DMS114 treated with DMSO at 0.1 percent for 48 hours (cell line): ENCODE results near the gene DRAM1.
"Not testable (repeated sequence)": the region's sequence is repeated elsewhere in the genome, so short reads cannot be mapped to it uniquely, and the experiment has no call there.

Experiments
- DNase-seq: peaks from one replicate; lab custom pipeline; 2025; ENCODE audit not compliant: unreplicated experiment; lab: John Stamatoyannopoulos, UW

The DRAM1 gene

GRCh38 chr12:101901777-101902176, 24.4 kb downstream of the DRAM1 start:
- DNase-seq: no peak

- no peak for DNase-seq
Measured at GRCh38 chr12:101902641-101903040, 25.3 kb downstream of the DRAM1 start.

- no peak for DNase-seq
Measured at GRCh38 chr12:101906226-101906625, 28.8 kb downstream of the DRAM1 start.

- DNase-seq: no peak
Measured at GRCh38 chr12:101908395-101908794, 31.0 kb downstream of the DRAM1 start.

- no peak for DNase-seq
Measured at GRCh38 chr12:101909646-101910045, 32.3 kb downstream of the DRAM1 start.

GRCh38 chr12:101915841-101916240, 38.5 kb downstream of the DRAM1 start:
- no peak for DNase-seq

- not testable (repeated sequence) for DNase-seq
Measured at GRCh38 chr12:101918805-101919204, 41.4 kb downstream of the DRAM1 start.

- no peak for DNase-seq
Measured at GRCh38 chr12:101919447-101919846, 42.1 kb downstream of the DRAM1 start.

GRCh38 chr12:101920906-101921305, 43.5 kb downstream of the DRAM1 start:
- no peak for DNase-seq

GRCh38 chr12:101923045-101923718, 45.8 kb downstream of the DRAM1 start:
- no peak for DNase-seq

- DNase-seq: no peak
Measured at GRCh38 chr12:101924618-101925017, 47.2 kb downstream of the DRAM1 start.

GRCh38 chr12:101925361-101925760, 48.0 kb downstream of the DRAM1 start:
- DNase-seq: no peak

GRCh38 chr12:101925935-101926334, 48.6 kb downstream of the DRAM1 start:
- no peak for DNase-seq

GRCh38 chr12:101927036-101927435, 49.7 kb downstream of the DRAM1 start:
- DNase-seq: no peak

- no peak for DNase-seq
Measured at GRCh38 chr12:101927999-101928398, 50.6 kb downstream of the DRAM1 start.

- DNase-seq: no peak
Measured at GRCh38 chr12:101928556-101928955, 51.2 kb downstream of the DRAM1 start.

GRCh38 chr12:101929365-101930041, 52.1 kb downstream of the DRAM1 start:
- no peak for DNase-seq

GRCh38 chr12:101931498-101932326, 54.3 kb downstream of the DRAM1 start:
- no peak for DNase-seq

- no peak for DNase-seq
Measured at GRCh38 chr12:101933866-101934514, 56.6 kb downstream of the DRAM1 start.

- no peak for DNase-seq
Measured at GRCh38 chr12:101935890-101936746, 58.7 kb downstream of the DRAM1 start.
